ENCODE measurements around the gene C20orf202. TPM values are rescaled to one million over a fixed set of nuclear protein-coding genes. Genes with fewer than 3 reads are reported as not detected.
"Not testable (repeated sequence)": the region's sequence is repeated elsewhere in the genome, so short reads cannot be mapped to it uniquely, and the experiment has no call there.

C20orf202 gene
- total RNA-seq, 6 donors from 2014 or later = 0.55 to 1.7 (median 0.86) TPM; not detected in 2

GRCh38 chr20:1245578-1245977 is 42.3 kb downstream of the C20orf202 start:
- Histone ChIP-seq H3K4me1 (no peaks in the 10 kb centered on the region), H3K9me3 (no peaks in the 10 kb centered on the region), H3K27me3 (no peaks in the 10 kb centered on the region), H3K36me3 (no peaks in the 10 kb centered on the region), H3K27ac (no peak overlapping the region), H3K4me3 (no peak overlapping the region)
- DNase-seq = no peak
- no peak for ATAC-seq (ENCODE audit: low FRiP score in 2 of 2)
- TF ChIP-seq CTCF (IDR thresholded peaks at IDR 0.05) (no peak), POLR2A (IDR thresholded peaks at IDR 0.05) (no peak), EP300 (IDR thresholded peaks at IDR 0.05) (no peak), POLR2AphosphoS5 (IDR thresholded peaks at IDR 0.05) (no peak)
- WGBS, 2 donors = 66 to 69% methylated on average over 2 of the region's 2 CpGs

GRCh38 chr20:1247689-1248088 is 44.4 kb downstream of the C20orf202 start:
- Histone ChIP-seq H3K4me1 (no peaks in the 10 kb centered on the region), H3K36me3 (no peaks in the 10 kb centered on the region), H3K27ac (no peak overlapping the region), H3K27me3 (no peaks in the 10 kb centered on the region), H3K4me3 (no peak overlapping the region), H3K9me3 (no peaks in the 10 kb centered on the region)
- no peak for TF ChIP-seq POLR2A (IDR thresholded peaks at IDR 0.05)
- no peak for TF ChIP-seq EP300 (IDR thresholded peaks at IDR 0.05)
- no peak for TF ChIP-seq CTCF (IDR thresholded peaks at IDR 0.05)
- TF ChIP-seq POLR2AphosphoS5 (IDR thresholded peaks at IDR 0.05) = no peak
- DNase-seq (no peak), ATAC-seq (ENCODE audit: low FRiP score in 2 of 2) (no peak)

- not testable (repeated sequence) for H3K9me3 ChIP-seq; H3K27ac ChIP-seq; H3K4me3 ChIP-seq; ATAC-seq (ENCODE audit: low FRiP score in 2 of 2); H3K4me1 ChIP-seq; H3K27me3 ChIP-seq; H3K36me3 ChIP-seq; DNase-seq
- WGBS, 2 donors = 93% methylated on average over 2 of the region's 2 CpGs
These were observed 47.0 kb downstream of the C20orf202 start for GRCh38 chr20:1250282-1250681.

- no peak for ATAC-seq (ENCODE audit: low FRiP score in 2 of 2)
- Histone ChIP-seq H3K9me3 (no peaks in the 10 kb centered on the region), H3K4me3 (no peak overlapping the region), H3K27ac (no peak overlapping the region), H3K36me3 (no peaks in the 10 kb centered on the region), H3K4me1 (no peaks in the 10 kb centered on the region), H3K27me3 (no peaks in the 10 kb centered on the region)
- DNase-seq = no peak
- WGBS, 2 donors = 69 to 79% methylated on average over 3 of the region's 3 CpGs
- TF ChIP-seq POLR2AphosphoS5 (IDR thresholded peaks at IDR 0.05) (no peak), CTCF (IDR thresholded peaks at IDR 0.05) (no peak), POLR2A (IDR thresholded peaks at IDR 0.05) (no peak), EP300 (IDR thresholded peaks at IDR 0.05) (no peak)
These were observed 49.2 kb downstream of the C20orf202 start for GRCh38 chr20:1252416-1252815.

- Histone ChIP-seq H3K27ac (no peak overlapping the region), H3K27me3 (no peaks in the 10 kb centered on the region), H3K4me3 (no peak overlapping the region), H3K4me1 (no peaks in the 10 kb centered on the region), H3K36me3 (no peaks in the 10 kb centered on the region), H3K9me3 (no peaks in the 10 kb centered on the region)
- ATAC-seq (ENCODE audit: low FRiP score in 2 of 2) = no peak
- TF ChIP-seq POLR2AphosphoS5 (IDR thresholded peaks at IDR 0.05) (no peak), CTCF (IDR thresholded peaks at IDR 0.05) (no peak), POLR2A (IDR thresholded peaks at IDR 0.05) (no peak), EP300 (IDR thresholded peaks at IDR 0.05) (no peak)
- DNase-seq = no peak
- WGBS, 2 donors = 62 to 68% methylated on average over 2 of the region's 2 CpGs
These were observed 51.0 kb downstream of the C20orf202 start for GRCh38 chr20:1254254-1254653.
